Parathyroid adenoma (tissue), 2 donors: ENCODE data around the gene KRTAP5-6.

Experiments used
- H2AFZ ChIP-seq: fragments of 300-600 bp; sonication (generic); one replicate; pipeline ENCODE4 v1.7.0; 2017; ENCODE audit warnings: antibody characterized with exemption, mild to moderate bottlenecking
- H3K27ac ChIP-seq: fragments of 300-600 bp; sonication (generic); one replicate; pipeline ENCODE4 v1.7.0; 2017
- H3K27me3 ChIP-seq: fragments of 300-600 bp; sonication (generic); one replicate; pipeline ENCODE4 v1.7.0; 2017; ENCODE audit warnings: low read length; ENCODE audit not compliant: control insufficient read depth, insufficient read depth
- H3K36me3 ChIP-seq: fragments of 300-600 bp; sonication (generic); one replicate; pipeline ENCODE4 v1.7.0; 2017; ENCODE audit warnings: low read length; ENCODE audit not compliant: control insufficient read depth, insufficient read depth
- H3K4me1 ChIP-seq: fragments of 300-600 bp; sonication (generic); one replicate; pipeline ENCODE4 v1.7.0; 2017; ENCODE audit warnings: control low read depth
- H3K4me2 ChIP-seq: fragments of 300-600 bp; sonication (generic); one replicate; pipeline ENCODE4 v1.7.0; 2017; ENCODE audit warnings: low read length
- H3K4me3 ChIP-seq: fragments of 300-600 bp; sonication (generic); one replicate; pipeline ENCODE4 v1.7.0; 2017; ENCODE audit warnings: low read depth, low read length
- H3K79me2 ChIP-seq: fragments of 300-600 bp; sonication (generic); one replicate; pipeline ENCODE4 v1.7.0; 2017; ENCODE audit warnings: control low read depth
- H3K9ac ChIP-seq: fragments of 300-600 bp; sonication (generic); one replicate; pipeline ENCODE4 v1.7.0; 2017; ENCODE audit warnings: mild to moderate bottlenecking
- H3K9me3 ChIP-seq: fragments of 300-600 bp; sonication (generic); one replicate; pipeline ENCODE4 v1.7.0; 2017; ENCODE audit warnings: low read length; ENCODE audit not compliant: control insufficient read depth
- TF ChIP-seq, protein P1 (sequence below): fragments of 300-600 bp; sonication (generic); IDR thresholded peaks from one replicate; pipeline ENCODE4 v1.7.0; 2017; ENCODE audit warnings: antibody characterized with exemption, mild to moderate bottlenecking
- donor health status: primary hyperparathyroidism.

Gene KRTAP5-6

DNA sequence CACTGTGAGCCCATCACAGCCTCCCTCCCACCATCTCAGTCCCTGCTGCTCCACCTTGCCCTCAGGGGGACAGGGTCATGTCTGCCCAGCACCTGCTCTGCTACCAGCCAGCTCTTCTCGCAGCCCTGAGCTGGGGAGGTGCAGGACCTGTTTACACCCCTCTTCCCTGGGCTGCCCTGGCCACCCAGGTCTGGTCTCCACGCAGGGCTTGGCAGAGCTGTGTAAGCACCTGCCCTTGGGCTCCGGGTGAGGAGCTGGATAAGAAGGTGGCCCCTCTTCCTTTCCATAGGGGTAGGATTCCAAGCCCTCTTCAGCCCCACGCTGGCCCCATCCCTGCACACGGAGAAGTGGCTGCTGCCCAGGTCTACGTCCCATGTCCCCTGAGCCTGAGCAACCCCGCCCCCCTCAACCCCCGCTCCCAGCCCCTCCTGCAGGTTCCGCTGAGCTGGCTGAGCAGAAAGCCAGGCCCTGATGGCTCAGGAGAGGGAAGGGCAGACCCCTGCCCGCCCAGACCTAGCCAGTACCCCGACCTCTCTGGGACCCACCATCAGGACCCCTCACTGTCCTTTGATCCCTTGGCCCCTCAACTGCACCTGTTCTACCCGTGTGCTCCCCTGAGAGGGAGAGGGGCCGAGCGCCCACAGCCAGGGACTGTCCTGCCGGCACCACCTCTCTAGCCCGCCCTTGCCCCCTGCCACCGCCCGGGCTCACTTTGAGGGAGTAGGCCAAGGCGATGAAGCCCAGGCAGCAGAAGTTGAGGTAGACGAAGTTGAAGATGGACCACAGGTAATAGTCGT, 50.2 kb downstream of the KRTAP5-6 start:
- no peaks in the 10 kb centered on the region for H3K9me3 ChIP-seq
- H3K4me2 ChIP-seq: no peak overlapping the region
- H3K4me1 ChIP-seq: peaks cover 2% of the 10 kb centered on the region
- H3K4me3 ChIP-seq: no peak overlapping the region
- no peak overlapping the region for H3K9ac ChIP-seq
- H3K36me3 ChIP-seq: no peaks in the 10 kb centered on the region
- TF ChIP-seq, protein P1, sequence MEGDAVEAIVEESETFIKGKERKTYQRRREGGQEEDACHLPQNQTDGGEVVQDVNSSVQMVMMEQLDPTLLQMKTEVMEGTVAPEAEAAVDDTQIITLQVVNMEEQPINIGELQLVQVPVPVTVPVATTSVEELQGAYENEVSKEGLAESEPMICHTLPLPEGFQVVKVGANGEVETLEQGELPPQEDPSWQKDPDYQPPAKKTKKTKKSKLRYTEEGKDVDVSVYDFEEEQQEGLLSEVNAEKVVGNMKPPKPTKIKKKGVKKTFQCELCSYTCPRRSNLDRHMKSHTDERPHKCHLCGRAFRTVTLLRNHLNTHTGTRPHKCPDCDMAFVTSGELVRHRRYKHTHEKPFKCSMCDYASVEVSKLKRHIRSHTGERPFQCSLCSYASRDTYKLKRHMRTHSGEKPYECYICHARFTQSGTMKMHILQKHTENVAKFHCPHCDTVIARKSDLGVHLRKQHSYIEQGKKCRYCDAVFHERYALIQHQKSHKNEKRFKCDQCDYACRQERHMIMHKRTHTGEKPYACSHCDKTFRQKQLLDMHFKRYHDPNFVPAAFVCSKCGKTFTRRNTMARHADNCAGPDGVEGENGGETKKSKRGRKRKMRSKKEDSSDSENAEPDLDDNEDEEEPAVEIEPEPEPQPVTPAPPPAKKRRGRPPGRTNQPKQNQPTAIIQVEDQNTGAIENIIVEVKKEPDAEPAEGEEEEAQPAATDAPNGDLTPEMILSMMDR: no peak
- no peak overlapping the region for H2AFZ ChIP-seq
- H3K27ac ChIP-seq: no peak overlapping the region
- no peaks in the 10 kb centered on the region for H3K79me2 ChIP-seq
- no peaks in the 10 kb centered on the region for H3K27me3 ChIP-seq
